Fibroblast of lung (primary cell): ENCODE results near the gene CBX6. TPM values are rescaled to one million over a fixed set of nuclear protein-coding genes. Genes with fewer than 3 reads are reported as not detected.

Experiments
- DNase-seq, 2 donors: peaks; one replicate each; pipeline versions ENCODE4 v3.0.0 to v3.0.0-alpha.2; 2010; ENCODE audit warnings: low read depth in 2 of 2
- H2AFZ ChIP-seq: 2 replicates; pipeline ENCODE4 v1.5.1; 2012; ENCODE audit warnings: low read length, control low read depth, inconsistent platforms
- H3K27ac ChIP-seq: 2 replicates; pipeline ENCODE4 v1.5.1; 2011; ENCODE audit warnings: low read length, control low read depth; ENCODE audit not compliant: insufficient read depth
- H3K27me3 ChIP-seq: 2 replicates; pipeline ENCODE4 v1.5.1; 2011; ENCODE audit warnings: mild to moderate bottlenecking, low read length; ENCODE audit not compliant: control insufficient read depth, insufficient read depth
- H3K36me3 ChIP-seq: 2 replicates; pipeline ENCODE4 v1.5.1; 2011; ENCODE audit warnings: low read length; ENCODE audit not compliant: control insufficient read depth, insufficient read depth
- H3K4me1 ChIP-seq: 2 replicates; pipeline ENCODE4 v1.5.1; 2011; ENCODE audit warnings: low read length; ENCODE audit not compliant: control insufficient read depth, insufficient read depth; ENCODE audit errors: extremely low read depth
- H3K4me2 ChIP-seq: 2 replicates; pipeline ENCODE4 v1.5.1; 2011; ENCODE audit warnings: low read length, control low read depth; ENCODE audit not compliant: insufficient read depth; ENCODE audit errors: extremely low read depth
- H3K4me3 ChIP-seq, 4 experiments: fragments of 200-600 bp in 1 of 4; sonication (generic) in 1 of 4; replicated peaks in 1 of 4; 2 replicates each; pipeline ENCODE4 v1.5.1; 2011 to 2016; ENCODE audit warnings: low read length in 4 of 4, low read depth in 3 of 4, mild to moderate bottlenecking in 3 of 4, control low read depth in 2 of 4, inconsistent platforms in 1 of 4, mixed read lengths in 1 of 4; ENCODE audit not compliant: insufficient read depth in 1 of 4; ENCODE audit errors: control extremely low read depth in 1 of 4
- H3K79me2 ChIP-seq: 2 replicates; pipeline ENCODE4 v1.5.1; 2012; ENCODE audit warnings: mild to moderate bottlenecking, low read length, inconsistent platforms; ENCODE audit not compliant: control insufficient read depth, insufficient read depth
- H3K9ac ChIP-seq: 2 replicates; pipeline ENCODE4 v1.5.1; 2011; ENCODE audit warnings: mild to moderate bottlenecking, low read length, control low read depth; ENCODE audit not compliant: insufficient read depth
- H3K9me3 ChIP-seq: 2 replicates; pipeline ENCODE4 v1.5.1; 2012; ENCODE audit warnings: low read depth, low read length; ENCODE audit not compliant: control insufficient read depth, insufficient read depth
- H4K20me1 ChIP-seq: 2 replicates; pipeline ENCODE4 v1.5.1; 2011; ENCODE audit warnings: low read length; ENCODE audit not compliant: control insufficient read depth, insufficient read depth; ENCODE audit errors: extremely low read depth
- EZH2 ChIP-seq: IDR thresholded peaks from 2 replicates; pipeline ENCODE4 v1.5.1; 2012; ENCODE audit warnings: low read length, control low read depth, mild to moderate bottlenecking; ENCODE audit errors: missing control alignments
- polyA plus RNA-seq, 2 donors: library from polyadenylated mRNA; depleted of rRNA in 1 of 2; stranded (reverse) in 1 of 2; unstranded in 1 of 2; fragments of >200 nt; gene quantifications; 2 replicates each; pipeline ENCODE4 v1.2.1, GENCODE V29; 2011 to 2012; ENCODE audit warnings: missing spikeins in 1 of 2
- total RNA-seq: library from RNA; depleted of rRNA; stranded (reverse); fragments of >200 nt; gene quantifications from 2 replicates; pipeline ENCODE4 v1.2.1, GENCODE V29; 2014
- TF ChIP-seq, protein P1 (sequence below), 2 donors: IDR thresholded peaks in 1 of 2; conservative IDR thresholded peaks in 1 of 2; 1 replicate in 1 of 2; 2 replicates in 1 of 2; pipeline ENCODE4 v1.5.1; 2011 to 2012; ENCODE audit warnings: low read length in 2 of 2, control low read depth in 1 of 2, inconsistent platforms in 1 of 2, low read depth in 1 of 2, mild to moderate bottlenecking in 1 of 2

Gene CBX6
- total and polyA plus RNA-seq, 2 donors (not counting 1 experiment from before 2014, with no cell fraction given): 20.3 to 53.8 TPM

DNA sequence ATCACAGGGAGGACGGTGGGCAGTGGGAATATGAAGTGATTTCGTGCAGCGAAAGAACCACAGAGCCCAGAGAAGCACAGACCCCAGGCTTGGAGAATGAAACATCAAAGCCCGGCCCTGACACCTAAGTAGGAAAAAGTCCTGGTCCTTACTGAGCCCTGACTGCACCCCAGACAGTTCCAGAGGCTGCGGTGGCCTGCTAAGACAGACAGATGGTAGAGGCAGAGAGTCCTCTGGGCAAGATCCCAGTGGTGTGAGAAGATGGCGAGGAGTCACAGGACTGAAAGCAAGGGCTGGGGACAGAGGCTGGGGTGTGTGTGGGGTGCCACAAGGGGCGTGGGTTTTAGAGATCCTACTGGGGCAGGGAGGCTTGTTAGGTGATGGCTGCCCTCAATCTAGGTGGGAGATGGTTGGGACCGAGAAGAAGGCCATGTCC is 3.7 kb downstream of the CBX6 start:
- Histone ChIP-seq H3K9ac (no peak overlapping the region), H2AFZ (no peak overlapping the region), H3K27me3 (no peaks in the 10 kb centered on the region), H3K79me2 (peaks cover 16% of the 10 kb centered on the region), H3K36me3 (peaks cover 19% of the 10 kb centered on the region), H4K20me1 (peaks cover 2% of the 10 kb centered on the region), H3K27ac (no peak overlapping the region), H3K4me3 (no peak overlapping the region), H3K4me2 (no peak overlapping the region), H3K4me1 (peaks cover 2% of the 10 kb centered on the region), H3K9me3 (no peaks in the 10 kb centered on the region)
- TF ChIP-seq EZH2: no peak
- TF ChIP-seq, protein P1, sequence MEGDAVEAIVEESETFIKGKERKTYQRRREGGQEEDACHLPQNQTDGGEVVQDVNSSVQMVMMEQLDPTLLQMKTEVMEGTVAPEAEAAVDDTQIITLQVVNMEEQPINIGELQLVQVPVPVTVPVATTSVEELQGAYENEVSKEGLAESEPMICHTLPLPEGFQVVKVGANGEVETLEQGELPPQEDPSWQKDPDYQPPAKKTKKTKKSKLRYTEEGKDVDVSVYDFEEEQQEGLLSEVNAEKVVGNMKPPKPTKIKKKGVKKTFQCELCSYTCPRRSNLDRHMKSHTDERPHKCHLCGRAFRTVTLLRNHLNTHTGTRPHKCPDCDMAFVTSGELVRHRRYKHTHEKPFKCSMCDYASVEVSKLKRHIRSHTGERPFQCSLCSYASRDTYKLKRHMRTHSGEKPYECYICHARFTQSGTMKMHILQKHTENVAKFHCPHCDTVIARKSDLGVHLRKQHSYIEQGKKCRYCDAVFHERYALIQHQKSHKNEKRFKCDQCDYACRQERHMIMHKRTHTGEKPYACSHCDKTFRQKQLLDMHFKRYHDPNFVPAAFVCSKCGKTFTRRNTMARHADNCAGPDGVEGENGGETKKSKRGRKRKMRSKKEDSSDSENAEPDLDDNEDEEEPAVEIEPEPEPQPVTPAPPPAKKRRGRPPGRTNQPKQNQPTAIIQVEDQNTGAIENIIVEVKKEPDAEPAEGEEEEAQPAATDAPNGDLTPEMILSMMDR (conservative IDR thresholded peaks at IDR 0.05 in 1 of 2, IDR thresholded peaks at IDR 0.05 in 1 of 2; ENCODE audit: low read depth in 1 of 2, low read length in 2 of 2): no peak
- no peak for DNase-seq

DNA sequence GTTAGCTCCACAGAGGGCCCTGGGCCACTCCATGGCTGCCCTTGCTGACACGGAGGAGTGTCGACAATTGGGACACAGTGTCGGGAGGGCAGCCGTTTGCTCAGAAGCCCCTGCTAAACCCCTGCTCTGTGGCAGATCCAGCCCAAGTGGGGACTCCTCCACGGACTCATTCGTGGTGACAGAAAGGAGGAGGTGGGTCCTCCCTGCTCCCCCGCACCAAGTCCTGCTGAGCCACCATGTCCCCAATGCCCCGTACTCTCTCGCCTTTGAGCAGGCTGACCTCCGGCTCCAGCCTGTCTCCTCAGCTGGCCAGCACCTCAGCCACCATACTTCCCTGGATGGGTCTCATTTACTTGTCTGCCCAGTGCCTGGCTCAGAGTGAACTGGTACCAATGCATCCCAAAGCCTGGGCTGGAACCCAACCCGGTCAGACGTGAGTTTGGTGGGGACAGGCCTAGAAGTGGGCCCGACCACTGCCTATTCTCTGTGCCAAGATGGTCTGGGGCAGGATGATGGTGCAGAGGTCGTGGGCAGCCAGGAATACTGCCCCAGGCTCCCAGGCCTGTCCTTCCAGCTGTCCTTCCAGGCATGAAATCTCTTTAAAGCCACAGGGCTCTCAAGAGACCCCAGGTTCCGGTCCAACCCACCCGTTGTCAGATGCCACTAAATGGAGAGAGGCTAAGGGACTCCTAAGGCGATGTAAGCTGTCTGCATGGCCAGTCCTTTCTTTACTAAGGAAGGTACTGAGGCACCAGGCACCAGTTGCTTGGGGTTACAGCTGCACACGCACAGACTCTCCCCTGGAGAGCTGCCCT is 4.3 kb downstream of the CBX6 start:
- peaks cover 16% of the 10 kb centered on the region for H3K79me2 ChIP-seq
- no peak for TF ChIP-seq EZH2
- TF ChIP-seq, protein P1 (conservative IDR thresholded peaks at IDR 0.05 in 1 of 2, IDR thresholded peaks at IDR 0.05 in 1 of 2; ENCODE audit: low read depth in 1 of 2, low read length in 2 of 2): no peak

DNA sequence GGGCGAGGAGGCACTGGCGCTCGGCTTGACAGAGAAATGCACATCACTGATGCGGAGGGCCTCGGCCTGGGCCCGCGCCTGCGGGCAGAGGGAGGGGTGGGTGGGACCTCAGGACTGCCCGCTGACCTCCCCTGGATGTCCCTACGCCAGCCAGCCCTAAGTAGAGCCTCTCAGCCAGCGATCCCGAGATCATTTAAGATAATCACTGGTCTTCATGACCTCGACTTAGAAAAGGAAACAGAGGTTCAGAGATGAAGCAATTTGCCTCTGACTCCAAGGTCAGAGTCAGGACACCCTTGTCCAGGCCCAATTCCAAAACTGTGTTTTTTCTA is 4.9 kb downstream of the CBX6 start:
- Histone ChIP-seq H2AFZ (no peak overlapping the region), H3K9ac (no peak overlapping the region), H3K79me2 (peaks cover 16% of the 10 kb centered on the region), H3K9me3 (no peaks in the 10 kb centered on the region), H3K4me3 (no peak overlapping the region), H3K4me2 (no peak overlapping the region), H3K36me3 (peaks cover 19% of the 10 kb centered on the region), H3K27ac (no peak overlapping the region), H4K20me1 (peaks cover 2% of the 10 kb centered on the region), H3K4me1 (peaks cover 2% of the 10 kb centered on the region), H3K27me3 (no peaks in the 10 kb centered on the region)
- TF ChIP-seq, protein P1 (conservative IDR thresholded peaks at IDR 0.05 in 1 of 2, IDR thresholded peaks at IDR 0.05 in 1 of 2; ENCODE audit: low read depth in 1 of 2, low read length in 2 of 2): no peak
- TF ChIP-seq EZH2: no peak
- no peak for DNase-seq

More for the DNA sequence above, 4.3 kb downstream of the CBX6 start:
- Histone ChIP-seq H3K4me2 (no peak overlapping the region), H3K9me3 (no peaks in the 10 kb centered on the region), H3K4me1 (peaks cover 2% of the 10 kb centered on the region), H3K27me3 (no peaks in the 10 kb centered on the region), H2AFZ (no peak overlapping the region), H3K4me3 (no peak overlapping the region), H3K36me3 (peaks cover 19% of the 10 kb centered on the region), H3K27ac (no peak overlapping the region), H3K9ac (no peak overlapping the region), H4K20me1 (peaks cover 2% of the 10 kb centered on the region)
- no peak for DNase-seq
